G401.6 (cell line): ENCODE results near the gene AFF2.

Experiments used
- FAIRE-seq: peaks from 2 replicates; lab custom pipeline; 2012; peaks lifted over from hg19 to GRCh38; lab: Jason Lieb, UNC

Gene AFF2

DNA sequence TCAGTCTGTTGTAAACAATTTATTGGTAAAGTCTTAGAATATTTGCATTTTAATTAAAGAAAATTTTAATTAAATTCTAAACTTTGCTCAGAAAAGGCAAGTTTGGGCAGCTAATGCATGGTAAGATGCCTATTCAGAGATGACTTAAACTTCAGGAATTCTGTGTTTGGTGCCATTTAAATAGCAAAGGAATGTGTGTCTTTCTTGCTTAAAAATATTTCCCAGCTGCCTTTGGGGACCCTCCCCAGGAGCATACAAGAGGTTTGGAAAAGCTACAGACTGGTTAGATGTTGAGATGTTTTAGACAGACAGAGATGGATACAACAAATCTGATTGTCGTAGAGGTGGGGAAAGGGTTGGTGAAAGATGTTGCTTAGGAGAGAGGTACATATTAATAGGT, 36.5 kb downstream of the AFF2 start:
- no peak for FAIRE-seq

DNA sequence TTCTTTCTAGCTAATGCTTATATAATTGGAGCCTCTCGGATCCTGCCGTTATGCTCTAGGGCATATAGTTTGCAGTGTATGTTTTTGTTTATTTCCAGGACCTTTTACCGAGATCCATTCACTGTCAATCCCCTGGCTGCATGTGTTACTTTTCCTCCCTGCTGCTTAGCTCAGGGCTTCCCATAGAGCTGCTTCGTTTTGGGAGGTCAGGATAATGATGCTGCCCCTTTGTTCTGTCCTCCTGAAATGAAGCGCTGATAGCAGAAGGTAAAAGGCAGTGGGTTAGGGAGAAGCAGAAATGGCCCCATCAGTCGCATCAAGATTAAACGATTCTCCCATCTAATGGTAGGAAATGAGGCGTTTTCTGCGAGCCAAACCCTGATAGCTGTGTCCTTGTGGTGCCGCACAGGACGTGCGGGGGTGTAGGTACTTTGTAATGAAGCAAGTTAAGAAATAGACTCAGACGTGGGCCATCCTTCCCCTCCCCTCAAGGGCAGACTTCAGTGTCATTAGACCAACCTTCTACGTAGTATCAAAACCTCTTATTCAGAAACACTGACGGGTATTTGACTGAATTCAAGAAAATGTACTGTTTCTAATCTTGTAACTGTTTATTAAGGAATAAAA, 37.3 kb downstream of the AFF2 start:
- no peak for FAIRE-seq

DNA sequence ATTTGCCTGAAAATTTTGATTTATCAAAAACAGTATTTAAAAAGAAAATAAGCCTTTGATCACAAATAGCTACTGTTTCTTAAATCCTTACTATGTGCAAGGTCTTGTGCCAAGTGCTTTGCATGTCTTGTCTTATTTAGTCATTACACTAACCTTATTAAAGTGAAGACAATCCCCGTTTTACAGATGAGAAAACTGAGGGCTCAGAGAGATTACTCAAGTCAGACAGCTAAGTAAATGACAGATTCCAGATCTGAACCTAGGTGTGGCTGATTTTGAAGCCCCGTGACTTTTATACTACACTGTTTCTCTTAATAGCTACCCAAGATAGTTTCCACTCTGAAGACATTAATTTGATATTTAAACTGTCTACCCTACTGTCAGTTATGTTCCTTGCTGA, 38.2 kb downstream of the AFF2 start:
- no peak for FAIRE-seq

DNA sequence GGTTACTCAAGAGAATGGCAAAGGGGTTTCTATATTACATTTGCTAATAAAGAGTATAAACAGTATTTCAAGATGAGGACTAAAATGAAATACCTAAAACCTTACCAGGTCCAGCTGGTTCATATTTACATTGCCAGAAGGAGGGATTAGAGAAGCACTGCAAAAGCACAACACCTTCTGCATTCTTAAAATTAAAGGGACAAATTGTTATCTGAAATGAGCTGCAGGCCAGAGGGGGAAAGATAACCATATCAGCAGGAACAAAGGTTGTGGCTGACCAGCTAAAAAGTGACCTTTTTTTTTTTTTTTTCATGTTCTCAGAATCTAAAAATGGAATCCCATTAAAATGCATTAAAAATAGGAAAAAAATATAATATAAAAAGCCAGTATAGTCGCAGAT, 39.7 kb downstream of the AFF2 start:
- no peak for FAIRE-seq

DNA sequence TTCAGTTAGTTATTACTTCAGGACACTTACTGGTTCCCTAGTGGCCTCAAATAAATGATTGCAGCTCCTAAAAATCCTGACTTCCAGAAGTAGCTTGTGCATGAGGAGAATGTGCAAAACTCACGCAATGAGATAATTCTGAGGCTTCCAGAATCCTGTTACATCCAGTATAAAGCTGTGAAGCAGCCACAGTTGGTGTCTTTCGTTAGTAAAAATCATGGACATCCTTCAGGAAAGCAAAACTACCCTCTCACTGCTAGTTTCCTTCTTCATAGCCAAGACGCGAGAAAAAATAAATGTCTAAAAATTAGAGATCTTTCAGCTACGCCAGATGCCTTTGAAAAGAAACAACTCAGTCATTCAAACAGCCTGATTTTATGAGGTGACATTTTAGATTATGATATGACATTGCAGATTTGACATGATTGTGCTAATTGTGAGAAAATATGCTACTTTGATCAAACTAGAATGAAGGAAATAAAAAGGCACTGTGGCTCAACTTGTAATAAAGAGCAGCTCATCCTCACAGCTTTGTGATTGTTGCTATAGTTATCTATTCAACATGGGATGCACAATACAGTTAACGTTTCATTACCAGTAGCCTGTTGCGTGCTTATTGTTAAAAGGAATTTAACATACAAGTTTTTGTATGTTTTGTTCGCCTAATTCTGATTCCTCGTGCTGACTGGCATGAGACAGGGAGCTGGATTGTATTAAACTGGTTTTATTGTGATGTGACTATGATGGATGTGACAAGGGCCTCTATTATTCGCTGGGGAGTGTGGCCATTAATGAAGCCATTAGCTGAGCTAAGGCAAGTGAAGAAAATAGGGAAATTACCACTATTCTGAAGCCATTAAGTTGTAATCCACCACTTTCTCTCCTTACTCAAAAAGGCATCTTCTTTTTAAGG, 40.5 kb downstream of the AFF2 start:
- no peak for FAIRE-seq

DNA sequence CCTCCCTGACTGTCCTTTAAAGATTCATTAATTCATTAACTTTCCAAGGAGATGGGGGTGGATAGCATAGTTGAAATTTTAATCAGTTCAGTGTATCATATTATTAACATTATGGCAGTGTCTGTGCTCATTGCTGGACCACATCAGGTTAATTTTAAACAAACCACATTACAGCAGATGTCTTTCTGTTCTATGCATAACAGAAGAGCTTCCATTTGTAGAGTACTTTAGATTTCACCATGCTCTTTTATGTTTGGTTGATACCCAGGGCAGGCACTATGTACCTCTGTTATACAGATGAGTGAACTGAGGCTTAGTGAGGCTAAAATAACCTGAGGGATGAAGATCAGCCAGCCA, 41.1 kb downstream of the AFF2 start:
- no peak for FAIRE-seq

DNA sequence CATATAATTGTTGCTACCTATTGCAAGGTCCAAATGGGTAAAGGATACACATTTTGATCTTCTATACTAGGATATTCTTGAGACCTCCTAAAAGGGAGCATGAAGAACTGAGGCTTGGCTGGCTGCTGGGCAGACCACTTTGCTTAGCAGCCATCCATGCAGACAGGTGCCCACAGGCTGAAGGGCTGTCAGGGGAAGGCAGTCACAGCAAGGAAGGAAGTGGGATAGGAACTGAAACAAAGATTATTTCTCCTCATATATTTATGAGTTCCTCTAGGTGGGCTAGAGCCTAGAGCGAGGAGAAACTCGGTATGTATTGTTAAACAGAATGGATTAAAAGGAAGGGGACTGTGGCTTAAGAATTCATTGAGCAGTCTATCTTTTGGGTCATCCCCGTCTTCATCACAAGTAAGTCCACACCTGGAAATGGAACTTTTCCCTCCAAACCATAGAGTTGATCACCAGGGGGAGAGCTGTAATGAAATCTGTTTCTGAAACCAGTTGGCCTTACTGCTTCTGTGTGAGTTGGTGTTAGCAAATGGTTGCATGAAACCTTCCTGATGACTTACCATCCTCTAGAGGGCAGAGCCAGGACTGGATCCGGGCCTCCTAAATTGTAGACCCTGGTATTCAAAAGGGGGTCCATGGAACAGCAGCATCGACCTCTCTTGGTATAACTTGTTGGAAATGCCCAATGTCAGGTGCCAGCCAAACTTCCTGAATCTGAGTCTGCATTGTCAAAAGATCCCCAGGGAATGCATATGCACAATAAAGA, 42.3 kb downstream of the AFF2 start:
- FAIRE-seq = no peak

DNA sequence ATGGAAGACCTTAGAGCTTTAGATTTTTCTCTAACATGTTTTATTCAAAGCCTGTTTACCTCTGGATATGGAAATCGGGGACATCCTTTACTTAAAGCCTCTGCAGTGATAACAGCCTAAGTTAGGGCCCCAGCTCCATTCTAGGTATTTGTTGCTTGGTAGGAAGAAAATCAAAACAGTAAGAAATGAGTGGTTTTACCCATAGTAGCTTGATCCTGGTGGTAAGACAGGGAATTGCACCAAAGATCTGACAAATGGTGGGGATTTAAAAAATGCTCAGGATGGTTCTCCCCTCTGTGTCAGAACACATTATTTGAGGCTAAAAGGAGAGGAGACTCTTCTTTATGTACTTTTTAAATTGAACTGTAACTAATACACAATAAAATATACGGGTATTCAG, 52.4 kb downstream of the AFF2 start:
- no peak for FAIRE-seq

DNA sequence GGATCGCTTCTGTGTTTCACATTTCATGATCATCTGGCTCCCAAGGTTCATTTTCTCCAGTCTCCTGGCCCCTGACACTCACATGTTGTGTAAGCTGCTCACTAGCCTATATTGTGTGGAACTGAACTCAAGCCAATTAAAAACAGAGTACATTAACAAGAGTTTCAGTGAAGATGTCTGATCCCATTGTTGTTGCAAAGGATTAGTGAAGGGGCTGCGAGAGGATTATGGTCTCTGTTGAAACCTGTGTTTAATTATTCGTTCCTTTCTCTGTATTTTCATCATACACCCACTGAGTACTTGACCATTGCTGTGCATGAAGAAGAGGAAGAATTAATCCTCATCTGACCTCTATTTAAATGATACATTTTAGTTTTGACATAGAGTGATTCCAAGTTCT, 54.7 kb downstream of the AFF2 start:
- FAIRE-seq = no peak

DNA sequence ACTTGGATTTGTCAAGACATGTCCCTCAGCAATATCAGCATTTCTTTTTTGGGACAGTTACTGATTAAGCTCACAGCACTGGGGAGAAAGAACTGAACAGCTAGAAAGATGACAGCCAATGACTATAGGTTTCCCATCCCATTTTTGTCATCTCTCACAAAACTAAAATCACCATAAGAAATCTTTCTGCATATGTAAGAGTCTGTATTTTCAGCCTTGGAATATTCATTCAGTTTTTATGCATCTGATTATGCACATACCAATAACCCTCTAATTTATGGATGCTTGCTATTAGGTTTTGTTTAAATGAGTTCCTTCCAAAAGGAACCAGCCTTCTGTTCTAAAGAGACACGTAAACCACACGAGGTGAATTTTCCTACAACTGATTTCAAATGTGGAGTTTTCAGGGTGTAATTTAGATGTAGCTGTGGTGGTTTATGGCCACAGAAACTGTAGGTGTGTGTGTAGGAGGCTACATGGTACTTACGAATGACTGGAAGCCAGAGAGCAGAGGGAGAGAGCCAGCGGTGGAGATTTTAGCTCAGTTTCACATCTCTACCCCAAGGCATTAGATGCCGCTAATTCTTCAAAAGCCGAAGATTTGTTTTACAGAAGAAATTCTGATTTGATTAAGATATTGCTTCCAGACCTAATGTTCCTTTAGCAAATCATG, 55.3 kb downstream of the AFF2 start:
- no peak for FAIRE-seq

DNA sequence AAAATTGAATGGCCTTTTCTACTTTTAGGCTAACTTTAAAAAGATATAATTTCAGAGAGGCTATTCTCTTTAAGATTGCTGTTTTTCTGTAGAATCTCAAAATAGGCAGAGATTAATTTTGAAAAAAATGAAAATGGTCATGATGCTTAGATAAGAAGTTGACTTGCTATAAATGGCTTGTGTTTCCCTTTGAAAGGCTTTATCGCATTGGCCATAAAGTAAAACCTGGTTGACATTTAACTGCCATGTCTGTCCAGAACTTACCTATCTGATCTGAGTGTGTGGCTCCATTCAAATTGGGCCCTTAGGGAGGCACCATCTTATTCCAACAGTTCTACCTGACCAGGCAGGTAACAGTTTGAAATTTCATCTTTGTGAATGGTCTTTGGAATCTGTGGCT, 56.1 kb downstream of the AFF2 start:
- FAIRE-seq = no peak

DNA sequence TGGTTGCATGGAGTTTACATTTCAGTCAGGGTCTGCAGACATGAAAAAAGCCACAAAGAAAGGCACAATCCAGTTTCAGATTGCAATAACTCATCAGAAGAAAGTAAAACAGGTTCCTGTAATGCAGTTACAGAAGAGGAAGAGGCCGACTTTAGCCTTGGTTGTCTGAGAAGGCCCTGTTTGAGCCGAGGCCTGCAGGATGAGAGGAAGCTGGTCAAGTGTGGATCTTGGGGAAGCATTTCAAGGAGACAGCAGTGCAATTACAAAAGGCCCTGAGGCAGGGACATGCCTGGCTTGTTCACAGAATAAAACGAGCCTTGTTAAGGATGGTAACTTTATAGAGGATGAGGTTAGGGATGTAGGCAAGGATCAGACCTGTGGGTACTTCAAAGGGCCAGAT, 62.4 kb downstream of the AFF2 start:
- no peak for FAIRE-seq

DNA sequence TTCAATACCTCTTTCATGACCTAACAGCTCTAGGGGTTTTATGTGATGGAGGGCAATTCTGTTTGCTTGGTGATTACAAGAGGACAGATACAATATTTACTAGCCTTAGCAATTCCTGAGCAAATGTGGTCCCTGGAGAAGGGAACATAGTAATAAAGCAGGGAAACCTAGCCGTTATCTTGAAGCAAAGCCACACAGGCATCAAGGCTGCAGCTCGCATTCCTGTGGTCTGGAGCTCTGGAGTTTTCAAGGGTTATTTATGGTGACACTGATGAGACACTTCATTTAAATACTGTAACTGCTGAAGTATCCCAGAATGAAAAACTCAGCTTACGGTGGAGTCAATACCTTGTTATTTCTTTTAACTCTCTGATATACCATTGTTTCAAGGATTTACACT, 66.8 kb downstream of the AFF2 start:
- FAIRE-seq = no peak

DNA sequence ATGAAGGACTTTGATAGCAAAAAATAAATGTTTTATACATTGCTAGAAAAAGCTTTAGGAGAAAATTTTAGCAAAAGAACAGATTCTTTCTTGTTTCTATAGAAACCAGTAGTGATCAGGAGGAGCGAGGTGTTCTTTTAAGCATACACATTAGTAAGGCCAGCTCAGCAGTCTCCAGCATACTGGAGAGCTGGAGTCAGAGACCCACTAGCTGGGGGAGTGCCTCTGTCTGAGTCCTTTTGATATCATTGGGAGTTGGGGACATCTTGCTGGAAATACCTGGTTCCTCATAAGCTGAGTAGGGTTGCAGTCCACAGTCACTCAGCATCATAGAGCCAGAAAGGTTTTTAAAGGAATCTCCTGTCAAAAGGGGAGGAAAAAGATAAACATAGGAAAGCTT, 67.4 kb downstream of the AFF2 start:
- no peak for FAIRE-seq

DNA sequence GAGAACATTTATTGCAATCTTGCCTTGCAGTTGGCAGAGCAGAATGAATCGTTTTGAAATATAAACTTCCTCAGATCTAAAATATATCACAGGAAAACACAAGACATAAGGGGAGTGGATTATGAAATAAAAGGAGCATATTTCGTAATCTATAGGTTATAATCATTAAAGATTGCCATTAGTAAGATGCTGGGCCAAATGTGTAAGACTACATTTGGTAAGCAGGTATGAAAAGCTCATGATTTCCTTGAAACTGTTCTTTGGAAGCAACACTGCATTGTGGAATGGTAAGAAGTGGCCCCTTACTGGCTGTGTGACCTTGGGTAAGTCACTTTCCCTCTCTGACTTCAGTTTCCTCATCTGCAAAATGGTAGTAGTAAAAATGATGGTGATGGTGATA, 68.3 kb downstream of the AFF2 start:
- FAIRE-seq = no peak

DNA sequence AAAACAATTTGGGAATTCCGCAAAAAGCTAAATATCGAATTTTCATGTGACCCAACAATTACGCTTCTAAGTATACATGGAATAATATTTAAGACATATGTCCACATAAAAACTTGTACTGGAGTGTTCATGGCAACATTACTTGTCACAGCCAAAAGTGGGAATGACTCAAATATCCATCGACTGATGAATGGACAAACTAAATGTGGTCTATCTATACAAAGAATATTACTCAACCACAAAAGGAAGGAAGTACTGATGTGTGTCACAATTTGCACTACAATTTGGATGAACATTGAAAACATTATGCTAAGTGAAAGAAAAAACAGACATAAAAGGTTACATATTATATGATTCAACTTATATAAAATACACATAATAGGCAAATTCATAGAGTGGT, 71.9 kb downstream of the AFF2 start:
- FAIRE-seq = no peak

DNA sequence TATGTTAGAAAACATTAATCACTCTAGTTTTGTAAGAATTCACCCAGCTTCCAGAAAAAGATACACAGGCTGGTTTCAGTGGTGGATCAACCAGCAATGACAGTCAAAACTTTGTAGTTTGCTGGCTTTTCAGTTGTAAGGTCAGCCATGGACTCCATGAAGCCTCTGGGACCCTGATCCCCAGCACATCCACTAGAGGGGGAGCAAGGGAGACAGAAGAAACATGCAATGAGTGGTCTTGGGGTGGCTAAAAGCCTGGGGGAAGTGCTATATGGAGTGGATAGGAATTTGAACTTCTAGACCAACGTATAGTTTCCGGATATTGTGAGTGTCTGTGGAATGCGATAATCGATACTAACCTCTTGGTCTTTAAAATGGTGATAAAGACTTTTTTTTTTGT, 72.7 kb downstream of the AFF2 start:
- FAIRE-seq = no peak

DNA sequence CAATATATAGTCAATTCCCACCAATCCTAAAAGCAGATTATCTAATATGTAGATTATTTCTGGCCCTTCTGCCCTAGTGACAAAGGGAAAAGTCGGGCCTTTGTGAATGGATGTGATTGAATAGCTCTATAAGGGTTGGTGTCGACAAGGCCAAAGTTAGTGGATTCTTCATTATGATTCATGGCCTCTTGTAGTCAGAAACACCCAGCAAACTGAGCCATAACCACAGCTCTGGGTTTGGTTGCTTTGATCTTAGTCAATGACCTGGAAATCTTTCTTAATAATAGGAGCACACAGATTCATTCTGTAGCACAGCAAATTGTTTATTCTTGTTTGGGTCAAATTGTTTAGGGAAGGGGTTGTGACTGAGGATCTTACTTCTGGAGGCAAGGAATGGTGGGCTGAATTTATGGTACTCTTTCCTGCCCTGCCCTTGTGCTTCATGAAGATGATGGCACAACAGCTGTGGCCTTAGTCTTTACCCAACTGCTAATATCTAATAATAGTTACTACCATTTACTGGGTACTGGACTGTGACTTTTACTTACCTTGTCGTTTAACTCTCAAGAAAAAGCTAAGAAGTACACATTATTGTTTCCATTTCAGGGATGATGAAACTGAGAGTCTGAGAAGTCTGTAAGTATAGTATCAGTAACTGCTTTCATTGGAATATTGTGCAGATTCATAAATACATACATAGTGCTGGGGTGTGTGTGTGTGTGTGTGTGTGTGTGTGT, 74.0 kb downstream of the AFF2 start:
- no peak for FAIRE-seq

DNA sequence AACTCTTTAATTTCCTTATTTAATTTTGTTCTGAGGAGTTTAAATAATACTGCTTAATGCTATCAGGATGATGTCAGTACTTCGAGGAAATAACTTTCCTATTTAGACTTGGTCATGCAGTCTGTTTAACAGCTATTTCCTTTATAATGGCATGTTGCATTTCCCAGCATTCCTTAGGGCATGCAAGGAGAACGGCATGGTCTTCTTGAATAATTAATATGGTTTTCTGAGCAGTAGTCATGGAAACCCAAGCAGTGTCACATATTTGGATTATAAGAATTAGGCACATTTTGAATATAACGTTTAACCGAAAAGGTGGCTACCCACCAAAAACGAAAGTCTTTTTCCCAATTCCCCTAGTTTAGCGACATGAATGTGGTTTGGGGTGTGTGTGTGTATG, 76.0 kb downstream of the AFF2 start:
- FAIRE-seq = no peak

DNA sequence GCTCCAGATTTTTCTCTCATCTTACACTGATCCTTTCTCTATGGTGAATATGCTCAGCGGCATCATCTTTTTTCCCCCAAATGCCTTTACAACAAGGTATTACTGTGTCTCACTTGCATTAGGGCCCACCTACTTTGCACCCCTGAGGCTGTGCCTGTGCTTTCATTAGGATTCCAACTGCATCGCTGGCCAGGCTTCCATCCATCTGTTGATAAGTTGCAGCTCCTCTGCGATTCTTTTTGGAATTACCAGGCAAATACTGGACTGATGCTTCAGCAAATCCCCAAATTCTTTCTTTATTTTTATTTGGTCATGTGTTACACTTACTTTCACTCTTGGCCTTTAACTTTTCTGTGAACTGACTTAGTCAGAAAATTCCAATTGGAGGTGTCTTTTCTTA, 77.3 kb downstream of the AFF2 start:
- FAIRE-seq = no peak

DNA sequence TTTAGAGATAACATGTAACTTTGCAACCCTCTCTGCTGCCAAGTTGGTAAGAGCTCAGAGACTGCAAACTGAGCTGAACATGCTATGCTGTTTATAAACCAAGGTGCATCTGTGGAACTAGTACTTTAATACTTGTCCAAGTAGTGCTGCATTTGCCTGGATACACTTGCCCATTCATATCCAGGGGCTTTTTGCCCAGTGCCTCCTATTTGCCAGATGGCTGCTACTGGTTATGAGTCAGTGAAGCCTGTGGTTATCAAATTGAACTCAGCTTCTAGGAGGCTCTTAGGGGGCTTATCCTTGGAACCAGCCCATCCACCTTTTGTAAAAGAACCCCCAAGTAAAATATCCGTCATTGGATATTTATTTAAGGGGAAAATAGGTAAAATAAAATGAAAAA, 79.6 kb downstream of the AFF2 start:
- FAIRE-seq = no peak

DNA sequence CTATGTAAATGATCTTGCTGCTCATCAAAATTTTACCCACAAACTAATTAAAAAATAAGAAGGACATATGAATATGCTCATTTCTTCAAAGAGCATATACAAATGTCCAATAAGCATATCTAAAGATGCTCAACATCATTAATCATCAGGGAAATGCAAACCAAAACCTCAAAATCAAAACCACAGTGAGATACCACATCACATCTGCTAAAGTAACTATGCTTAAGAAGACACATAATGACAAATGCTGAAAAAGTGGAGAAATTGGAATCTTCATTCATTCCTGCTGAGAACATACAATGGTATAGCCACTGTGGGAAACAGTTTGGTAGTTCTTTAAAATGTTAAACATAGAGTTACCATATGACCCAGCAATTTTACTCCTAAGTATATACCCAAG, 81.9 kb downstream of the AFF2 start:
- FAIRE-seq = no peak
